BLaER1 (cell line): Measurements from ENCODE around the gene VEZF1.

Experiments used
- H3K27ac ChIP-seq: shearing (Covaris generic); formaldehyde crosslinking; 2 replicates; pipeline ENCODE4 v1.8.1; 2022
- H3K27me3 ChIP-seq: shearing (Covaris generic); formaldehyde crosslinking; 2 replicates; pipeline ENCODE4 v1.8.1; 2022
- H3K36me3 ChIP-seq: shearing (Covaris generic); formaldehyde crosslinking; 2 replicates; pipeline ENCODE4 v1.8.1; 2022
- H3K4me1 ChIP-seq: shearing (Covaris generic); formaldehyde crosslinking; 2 replicates; pipeline ENCODE4 v1.8.1; 2022
- H3K4me2 ChIP-seq: shearing (Covaris generic); formaldehyde crosslinking; 2 replicates; pipeline ENCODE4 v1.8.1; 2022
- H3K4me3 ChIP-seq: shearing (Covaris generic); formaldehyde crosslinking; 2 replicates; pipeline ENCODE4 v1.8.1; 2022
- H3K9ac ChIP-seq: shearing (Covaris generic); formaldehyde crosslinking; 2 replicates; pipeline ENCODE4 v1.8.1; 2022
- H3K9me3 ChIP-seq: shearing (Covaris generic); formaldehyde crosslinking; 2 replicates; pipeline ENCODE4 v1.8.1; 2022
- H4K20me1 ChIP-seq: shearing (Covaris generic); formaldehyde crosslinking; 2 replicates; pipeline ENCODE4 v1.8.1; 2022
- Cebpa-rat ChIP-seq: shearing (Covaris generic); IDR thresholded peaks from 2 replicates; pipeline ENCODE4 v1.8.1; 2022

VEZF1 gene

DNA sequence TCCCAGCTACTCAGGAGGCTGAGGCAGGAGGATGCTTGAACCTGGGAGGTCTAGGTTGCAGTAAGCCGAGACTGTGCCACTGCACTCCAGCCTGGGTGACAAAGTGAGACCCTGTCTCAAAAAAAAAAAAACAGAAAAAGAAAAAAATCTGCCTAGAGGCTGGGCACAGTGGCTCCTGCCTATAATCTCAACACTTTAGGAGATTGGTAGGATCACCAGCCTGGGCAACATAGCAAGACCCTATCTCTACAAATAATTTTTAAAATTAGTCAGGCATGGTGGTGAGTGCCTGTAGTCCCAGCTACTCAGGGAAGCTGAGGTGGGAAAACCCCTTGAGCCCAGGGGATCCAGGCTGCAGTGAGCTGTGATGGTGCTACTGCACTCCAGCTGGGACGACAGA, 50.6 kb downstream of the VEZF1 start:
- Histone ChIP-seq H3K4me1 (peaks cover 86% of the 10 kb centered on the region), H3K27me3 (no peaks in the 10 kb centered on the region), H3K9me3 (no peaks in the 10 kb centered on the region), H3K9ac (no peak overlapping the region), H3K4me3 (no peak overlapping the region), H3K4me2 (peak overlapping the region; percentile 95), H4K20me1 (no peaks in the 10 kb centered on the region), H3K36me3 (no peaks in the 10 kb centered on the region), H3K27ac (no peak overlapping the region)
- TF ChIP-seq Cebpa-rat: no peak

- peak overlapping the region; percentile 64 for H3K9ac ChIP-seq
- no peaks in the 10 kb centered on the region for H4K20me1 ChIP-seq
- peak overlapping the region; percentile 90 for H3K4me2 ChIP-seq
- no peaks in the 10 kb centered on the region for H3K36me3 ChIP-seq
- H3K27me3 ChIP-seq: no peaks in the 10 kb centered on the region
- peaks cover 80% of the 10 kb centered on the region for H3K4me1 ChIP-seq
- peak overlapping the region; percentile 57 for H3K27ac ChIP-seq
- H3K9me3 ChIP-seq: no peaks in the 10 kb centered on the region
- no peak for TF ChIP-seq Cebpa-rat
- H3K4me3 ChIP-seq: no peak overlapping the region
Observed at GRCh38 chr17:57935833-57936807, 51.9 kb downstream of the VEZF1 start.

GRCh38 chr17:57931488-57932137, 56.4 kb downstream of the VEZF1 start:
- H3K9ac ChIP-seq: no peak overlapping the region
- no peaks in the 10 kb centered on the region for H3K36me3 ChIP-seq
- H3K4me1 ChIP-seq: peaks cover 66% of the 10 kb centered on the region
- H3K27ac ChIP-seq: no peak overlapping the region
- no peaks in the 10 kb centered on the region for H4K20me1 ChIP-seq
- no peaks in the 10 kb centered on the region for H3K9me3 ChIP-seq
- no peaks in the 10 kb centered on the region for H3K27me3 ChIP-seq
- TF ChIP-seq Cebpa-rat: no peak
- H3K4me3 ChIP-seq: no peak overlapping the region
- peak overlapping the region; percentile 25 for H3K4me2 ChIP-seq

DNA sequence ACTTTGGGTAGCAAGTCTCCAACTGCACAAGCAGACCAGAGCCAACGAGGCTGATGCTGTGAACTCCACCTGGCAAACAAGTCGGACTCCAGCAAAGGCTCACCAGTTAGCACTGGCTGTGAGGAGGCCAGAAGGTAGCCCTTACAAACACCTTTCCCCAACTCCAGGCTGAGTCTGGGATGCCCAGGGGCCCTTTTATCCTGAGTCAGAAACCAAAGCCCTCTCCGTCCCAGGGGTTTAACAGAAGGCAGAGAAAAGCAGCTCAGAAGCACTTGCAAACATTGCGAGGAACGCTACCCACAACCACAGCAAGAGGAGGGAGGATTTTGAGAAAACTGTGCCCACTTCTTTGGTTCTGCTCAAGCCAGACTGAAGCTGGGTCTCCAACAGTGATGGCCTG, 57.8 kb downstream of the VEZF1 start:
- TF ChIP-seq Cebpa-rat: no peak
- Histone ChIP-seq H3K27ac (no peak overlapping the region), H3K9me3 (no peaks in the 10 kb centered on the region), H3K36me3 (no peaks in the 10 kb centered on the region), H3K4me3 (no peak overlapping the region), H4K20me1 (peaks cover 8% of the 10 kb centered on the region; the same call in 1 of the 2 replicates), H3K4me2 (peak overlapping the region; percentile 25), H3K4me1 (peaks cover 66% of the 10 kb centered on the region), H3K9ac (no peak overlapping the region), H3K27me3 (no peaks in the 10 kb centered on the region)

DNA sequence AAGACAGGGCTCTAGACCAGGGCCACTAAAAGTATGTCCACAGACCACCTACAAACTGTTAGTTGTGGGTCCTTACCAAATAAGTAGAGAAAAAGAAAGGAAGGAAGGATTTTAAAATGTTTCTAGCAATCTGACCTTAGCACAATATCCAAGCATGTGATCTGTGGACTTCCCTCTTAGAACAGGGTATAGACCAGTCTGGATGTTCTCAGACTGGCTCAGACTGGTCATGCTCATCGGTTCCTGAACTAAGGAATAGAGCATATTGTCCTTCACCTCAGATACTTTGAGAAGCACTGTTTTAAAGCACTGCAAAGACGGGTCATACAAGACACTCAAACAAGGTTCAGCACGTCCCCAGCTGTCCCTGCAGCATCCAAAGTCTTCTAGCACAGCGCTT, 58.7 kb downstream of the VEZF1 start:
- no peak overlapping the region for H3K9ac ChIP-seq
- peaks cover 67% of the 10 kb centered on the region for H3K4me1 ChIP-seq
- H3K4me2 ChIP-seq: no peak overlapping the region
- no peak for TF ChIP-seq Cebpa-rat
- no peaks in the 10 kb centered on the region for H3K27me3 ChIP-seq
- H3K27ac ChIP-seq: no peak overlapping the region
- peaks cover 8% of the 10 kb centered on the region; the same call in 1 of the 2 replicates for H4K20me1 ChIP-seq
- H3K4me3 ChIP-seq: no peak overlapping the region
- H3K9me3 ChIP-seq: no peaks in the 10 kb centered on the region
- no peaks in the 10 kb centered on the region for H3K36me3 ChIP-seq

GRCh38 chr17:57928928-57929327, 59.1 kb downstream of the VEZF1 start:
- peaks cover 68% of the 10 kb centered on the region for H3K4me1 ChIP-seq
- no peak overlapping the region for H3K4me2 ChIP-seq
- H3K4me3 ChIP-seq: no peak overlapping the region
- H4K20me1 ChIP-seq: peaks cover 8% of the 10 kb centered on the region; the same call in 1 of the 2 replicates
- no peaks in the 10 kb centered on the region for H3K9me3 ChIP-seq
- no peaks in the 10 kb centered on the region for H3K27me3 ChIP-seq
- H3K9ac ChIP-seq: no peak overlapping the region
- TF ChIP-seq Cebpa-rat: no peak
- no peaks in the 10 kb centered on the region for H3K36me3 ChIP-seq
- H3K27ac ChIP-seq: no peak overlapping the region

DNA sequence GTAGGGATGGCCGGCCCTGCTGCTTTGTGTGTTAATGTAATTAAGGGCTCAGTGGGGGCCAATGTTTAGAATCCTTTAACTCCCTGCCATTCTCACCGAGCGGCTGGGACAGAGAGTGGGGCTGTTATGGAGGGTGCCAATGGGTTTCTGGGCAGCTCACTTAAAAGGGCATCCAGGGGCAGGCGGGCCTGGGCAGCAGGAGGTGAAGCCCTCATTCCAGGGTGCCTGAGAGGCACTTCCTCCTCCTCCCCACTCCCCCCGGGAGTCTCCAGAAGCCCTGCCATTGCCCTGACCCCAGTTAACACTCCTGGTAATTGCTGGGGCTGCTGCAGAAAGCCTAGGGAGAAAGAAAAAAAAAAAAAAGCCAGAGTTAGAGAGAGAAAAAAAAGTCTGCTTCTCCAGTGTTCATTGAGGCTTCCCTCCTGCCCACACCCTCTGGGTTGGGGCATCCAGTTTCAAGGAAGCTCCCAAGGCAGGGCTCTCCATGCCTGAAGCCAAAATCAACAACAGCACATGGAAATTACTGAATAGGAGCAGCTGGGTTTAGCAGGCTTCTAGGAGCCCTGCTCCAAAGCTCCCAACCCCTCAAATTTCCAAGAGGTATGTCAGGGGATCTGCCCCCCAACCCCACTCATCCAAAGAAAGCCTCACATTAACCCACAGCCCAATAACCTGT, 60.9 kb downstream of the VEZF1 start:
- Histone ChIP-seq H4K20me1 (peaks cover 8% of the 10 kb centered on the region; the same call in 1 of the 2 replicates), H3K9ac (no peak overlapping the region), H3K27me3 (no peaks in the 10 kb centered on the region), H3K4me1 (peaks cover 70% of the 10 kb centered on the region), H3K27ac (0 out of 2 replicates have a peak overlapping the region, but pooled peaks have one; percentile 28), H3K4me3 (no peak overlapping the region), H3K36me3 (no peaks in the 10 kb centered on the region), H3K9me3 (no peaks in the 10 kb centered on the region), H3K4me2 (peak overlapping the region; percentile 94)
- TF ChIP-seq Cebpa-rat: no peak

DNA sequence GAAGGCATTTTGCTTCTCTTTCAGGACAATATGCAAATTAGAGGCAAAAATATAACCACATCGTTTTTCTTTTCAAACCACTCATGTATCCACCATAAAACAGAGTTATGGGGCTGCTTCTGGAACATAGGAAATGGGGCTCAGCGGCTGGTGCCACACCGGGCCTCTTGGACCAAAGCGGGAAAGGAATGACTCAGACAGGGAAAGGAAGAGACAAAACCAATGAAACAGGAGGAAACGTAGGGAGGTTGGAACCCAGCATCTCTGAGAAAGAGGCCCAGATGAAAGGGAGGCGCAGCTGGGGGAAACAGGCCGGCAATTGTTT, 61.4 kb downstream of the VEZF1 start:
- H3K27me3 ChIP-seq: no peaks in the 10 kb centered on the region

DNA sequence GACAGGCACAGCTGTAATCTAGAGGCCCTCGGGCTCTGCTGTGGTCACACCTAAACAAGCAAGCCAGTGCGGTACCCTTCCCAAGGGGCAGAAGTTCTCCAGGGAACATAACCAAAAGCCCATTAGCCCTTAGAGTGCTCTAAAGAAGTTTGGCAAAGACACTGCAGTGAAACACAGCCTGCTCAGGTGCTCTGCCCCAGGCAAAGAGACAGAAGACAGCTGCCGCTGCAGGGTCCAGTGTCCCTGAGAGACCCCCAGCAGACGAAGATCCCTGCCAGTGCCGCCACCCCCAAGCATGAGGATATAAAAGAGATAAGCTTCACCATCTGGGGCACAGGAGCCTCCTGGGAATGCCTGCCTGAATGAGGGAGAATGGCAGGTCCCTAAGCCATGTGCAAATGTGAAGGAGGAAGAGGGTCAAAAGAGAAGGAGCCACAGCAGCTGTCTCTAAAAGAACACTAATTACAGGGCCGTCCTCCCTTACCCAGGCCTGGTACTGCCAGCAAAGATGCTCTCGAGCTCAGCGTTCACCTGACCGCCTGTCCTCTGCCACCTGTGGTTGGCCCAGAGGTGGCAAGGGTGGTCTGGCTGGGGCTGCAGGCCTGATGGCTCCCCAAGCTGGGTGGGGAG, 62.6 kb downstream of the VEZF1 start:
- H3K4me1 ChIP-seq: peaks cover 64% of the 10 kb centered on the region
- H3K27ac ChIP-seq: peak overlapping the region; percentile 54; the same call in 1 of the 2 replicates
- TF ChIP-seq Cebpa-rat: no peak
- peak overlapping the region; percentile 15; the same call in 1 of the 2 replicates for H3K4me3 ChIP-seq
- H4K20me1 ChIP-seq: peaks cover 8% of the 10 kb centered on the region; the same call in 1 of the 2 replicates
- peak overlapping the region; percentile 35; the same call in 1 of the 2 replicates for H3K9ac ChIP-seq
- H3K4me2 ChIP-seq: peak overlapping the region; percentile 94
- no peaks in the 10 kb centered on the region for H3K27me3 ChIP-seq
- H3K9me3 ChIP-seq: no peaks in the 10 kb centered on the region
- H3K36me3 ChIP-seq: no peaks in the 10 kb centered on the region

More for the DNA sequence above, 61.4 kb downstream of the VEZF1 start:
- Histone ChIP-seq H3K9me3 (no peaks in the 10 kb centered on the region), H4K20me1 (peaks cover 8% of the 10 kb centered on the region; the same call in 1 of the 2 replicates), H3K9ac (no peak overlapping the region), H3K36me3 (no peaks in the 10 kb centered on the region), H3K27ac (0 out of 2 replicates have a peak overlapping the region, but pooled peaks have one; percentile 28), H3K4me3 (no peak overlapping the region), H3K4me2 (peak overlapping the region; percentile 94), H3K4me1 (peaks cover 68% of the 10 kb centered on the region)
- TF ChIP-seq Cebpa-rat: no peak
